Pancreas (tissue), 10 donors: ENCODE measurements around the gene TSPEAR. TPM values are rescaled to one million over a fixed set of nuclear protein-coding genes. Genes with fewer than 3 reads are reported as not detected.
"Not testable (repeated sequence)": the region's sequence is repeated elsewhere in the genome, so short reads cannot be mapped to it uniquely, and the experiment has no call there.

Experiments
- ATAC-seq, 4 donors: fragments of 200-7000 bp; cut with Tn5 transposase; one replicate each; pipeline versions ENCODE4 v1.8.0 to v1.9.1; 2020; ENCODE audit warnings: mild to moderate bottlenecking in 4 of 4, moderate library complexity in 4 of 4
- DNase-seq, 6 donors: peaks; one replicate each; pipeline ENCODE4 v3.0.0-alpha.2; 2020
- FAIRE-seq: peaks from 2 replicates; lab custom pipeline; 2012; peaks lifted over from hg19 to GRCh38; lab: Jason Lieb, UNC
- H3K27ac ChIP-seq, 4 donors: fragments of 200-600 bp; sonication (generic); 1 replicate in 3 of 4; 2 replicates in 1 of 4; pipeline versions ENCODE4 v1.5.0 to v1.8.0; 2020
- H3K27me3 ChIP-seq, 4 donors: fragments of 200-600 bp; one replicate each; pipeline ENCODE4 v1.8.0; 2021
- H3K36me3 ChIP-seq, 3 donors: fragments of 200-600 bp; sonication (generic) in 1 of 3; one replicate each; pipeline versions ENCODE4 v1.5.0 to v1.8.0; 2020 to 2021
- H3K4me1 ChIP-seq, 3 donors: fragments of 200-600 bp; one replicate each; pipeline ENCODE4 v1.8.0; 2021
- H3K4me3 ChIP-seq, 4 donors: fragments of 200-600 bp; sonication (generic) in 2 of 4; one replicate each; pipeline versions ENCODE4 v1.5.0 to v1.8.0; 2020 to 2021
- H3K9me3 ChIP-seq, 4 donors: fragments of 200-600 bp; one replicate each; pipeline ENCODE4 v1.8.0; 2021
- CTCF ChIP-seq, 4 donors: fragments of 200-600 bp; sonication (generic) in 3 of 4; IDR thresholded peaks; one replicate each; pipeline versions ENCODE4 v1.5.0 to v1.8.0; 2021; ENCODE audit warnings: antibody characterized with exemption in 4 of 4
- WGBS, 2 donors: extraction: QIAGEN DNeasy Blood & Tissue Kit; methylation state at CpG; one replicate each; pipeline ENCODE4 v1.1.7; 2013; 5-methylcytosine and 5-hydroxymethylcytosine counted together
- intact Hi-C, 3 donors: fragments of 100-400 bp; cut with DNase I; formaldehyde crosslinking; loops; one replicate each; pipeline versions ENCODE4 v1.11.1 to v1.14.2; 2022
- polyA plus RNA-seq, 2 donors: library from polyadenylated mRNA; stranded (reverse); fragments of 200-250 nt; gene quantifications; one replicate each; pipeline ENCODE4 v1.2.3, GENCODE V29; 2013
- total RNA-seq, 6 donors: library from RNA; stranded (reverse); fragmentation: NEBNext Ultra II Directional in 4 of 6; extraction: Animal tissue kit (Norgen Biotek cat#: 25700) in 4 of 6; gene quantifications; one replicate each; pipeline versions ENCODE4 v1.2.1 to v1.2.4, GENCODE V29; 2021 to 2023
- donor health status: healthy with polysubstance abuse.
- donor health status: DM: no; HTN: no; CAD: no; lungs with moderate emphysema.
- donor health status: DM: no; HTN: no; CAD: no.
- donor health status: control.
- donor health status: control.
- donor health status: Bipolar disorder and iron deficiency.
- donor health status: DM: yes; HTN: yes; CAD: no.
- donor health status: DM: no; HTN: no; CAD: no.
- donor health status: DM: no; HTN: no; CAD: no.
- donor health status: DM: yes; HTN: yes; CAD: no.

Gene TSPEAR
- total and polyA plus RNA-seq, 8 donors: 0.05 to 1.4 (median 0.25) TPM; not detected in 1

GRCh38 chr21:44583089-44583799, 128.1 kb downstream of the TSPEAR start:
- DNase-seq (no peak), FAIRE-seq (no peak), ATAC-seq (no peak)
- peaks cover 0 to 11% (median 0%) of the 10 kb centered on the region in 4 donors for H3K27me3 ChIP-seq
- no peak overlapping the region for H3K4me3 ChIP-seq
- intact Hi-C loops: no loop called here
- whole genome bisulfite sequencing, 2 donors: 18 to 22% methylated on average over 11 of the region's 11 CpGs
- TF ChIP-seq CTCF (IDR thresholded peaks at IDR 0.05): no peak
- no peaks in the 10 kb centered on the region for H3K9me3 ChIP-seq
- no peaks in the 10 kb centered on the region for H3K4me1 ChIP-seq
- no peaks in the 10 kb centered on the region for H3K36me3 ChIP-seq
- no peak overlapping the region for H3K27ac ChIP-seq

GRCh38 chr21:44582055-44582454, 129.3 kb downstream of the TSPEAR start:
- ATAC-seq: no peak
- Histone ChIP-seq H3K27me3 (peaks cover 0 to 11% (median 0%) of the 10 kb centered on the region in 4 donors), H3K27ac (no peak overlapping the region), H3K4me3 (no peak overlapping the region), H3K4me1 (no peaks in the 10 kb centered on the region), H3K36me3 (no peaks in the 10 kb centered on the region), H3K9me3 (no peaks in the 10 kb centered on the region)
- TF ChIP-seq CTCF (IDR thresholded peaks at IDR 0.05): no peak
- WGBS, 2 donors: 65 to 75% methylated on average over 15 of the region's 15 CpGs
- intact Hi-C loops: no loop called here
- DNase-seq: no peak
- no peak for FAIRE-seq

- intact Hi-C loops: no loop called here
- ATAC-seq: no peak
- 78 to 86% methylated on average over 3 of the region's 3 CpGs for WGBS, 2 donors
Measured at GRCh38 chr21:44581158-44581557, 130.2 kb downstream of the TSPEAR start.

GRCh38 chr21:44580231-44580821, 131.0 kb downstream of the TSPEAR start, which contains the start of gene KRTAP10-5:
Gene KRTAP10-5, minus strand, starts transcription at chr21:44580604. Its CDS starts 26 bp downstream, at chr21:44580578.
- FAIRE-seq, H3K4me1 ChIP-seq, H3K9me3 ChIP-seq, H3K27me3 ChIP-seq, ATAC-seq, H3K36me3 ChIP-seq, DNase-seq, intact Hi-C loops, H3K27ac ChIP-seq, H3K4me3 ChIP-seq: not testable (repeated sequence)
- 24 to 40% methylated on average over 16 to 19 of the region's 19 CpGs for WGBS, 2 donors

More at GRCh38 chr21:44581158-44581557, 130.2 kb downstream of the TSPEAR start:
- no peak for FAIRE-seq
- Histone ChIP-seq H3K27ac (no peak overlapping the region), H3K4me3 (no peak overlapping the region), H3K36me3 (no peaks in the 10 kb centered on the region), H3K4me1 (no peaks in the 10 kb centered on the region), H3K9me3 (no peaks in the 10 kb centered on the region), H3K27me3 (peaks cover 0 to 10% (median 0%) of the 10 kb centered on the region in 4 donors)
- no peak for DNase-seq
- no peak for TF ChIP-seq CTCF (IDR thresholded peaks at IDR 0.05)

GRCh38 chr21:44579833-44580144, 131.6 kb downstream of the TSPEAR start:
- WGBS, 2 donors: 48 to 53% methylated on average over 7 of the region's 7 CpGs
- ATAC-seq (no peak), FAIRE-seq (no peak), DNase-seq (no peak)
- no peak for TF ChIP-seq CTCF (IDR thresholded peaks at IDR 0.05)
- Histone ChIP-seq H3K4me1 (no peaks in the 10 kb centered on the region), H3K4me3 (no peak overlapping the region), H3K9me3 (no peaks in the 10 kb centered on the region), H3K36me3 (no peaks in the 10 kb centered on the region), H3K27ac (no peak overlapping the region), H3K27me3 (peaks cover 0 to 5% (median 0%) of the 10 kb centered on the region in 4 donors)
- intact Hi-C loops: no loop called here
